Caki2 (cell line): ENCODE measurements around the gene CCDC186. TPM values are rescaled to one million over a fixed set of nuclear protein-coding genes. Genes with fewer than 3 reads are reported as not detected.
"Not testable (repeated sequence)": the region's sequence is repeated elsewhere in the genome, so short reads cannot be mapped to it uniquely, and the experiment has no call there.

Experiments used
- DNase-seq: peaks from one replicate; pipeline ENCODE4 v3.0.0-alpha.2; 2015; ENCODE audit warnings: low read depth
- in situ Hi-C: cut with HindIII; loops from 2 replicates; pipeline ENCODE4 v1.10.0; 2016; ENCODE audit warnings: low sequenced_read_pairs, low pct_unique_long_range_greater_than_20kb, mixed read lengths
- total RNA-seq: library from RNA; depleted of rRNA; stranded (reverse); fragments of >200 nt; shearing (Covaris generic); gene quantifications from 2 replicates; pipeline ENCODE4 v1.2.3, GENCODE V29; 2014; ENCODE audit warnings: low replicate concordance

The CCDC186 gene
- total RNA-seq, 1 experiment from 2014 or later, result 1.6 TPM

DNA sequence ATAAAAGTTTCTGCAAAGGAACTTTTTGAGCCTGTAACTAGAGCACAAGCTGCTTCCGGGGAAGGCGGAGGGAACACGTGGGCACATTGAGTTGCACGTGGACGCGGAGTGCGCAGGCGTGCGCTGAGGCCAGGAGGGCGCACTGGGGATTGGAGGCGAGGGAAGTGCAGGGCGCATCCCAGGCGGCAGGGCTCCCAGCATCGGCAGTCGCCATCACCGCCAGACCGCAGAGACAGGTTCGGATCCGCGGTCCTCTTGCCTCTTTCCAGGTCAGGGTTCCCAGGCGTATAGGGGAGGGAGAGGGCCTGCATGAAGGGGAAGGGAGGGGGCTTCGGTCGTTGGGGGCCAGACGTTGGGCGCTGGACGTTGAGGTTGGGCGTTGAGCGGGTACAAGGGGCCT is 5.1 kb upstream of the CCDC186 start, which contains the start of gene TDRD1:
Gene TDRD1 (plus strand): TSS at position 206 of the 400 bp plus-strand sequence. CDS start 8,479 bp downstream, outside the sequence.
- no peak for DNase-seq
- in situ Hi-C loops, result no loop called here

- in situ Hi-C loops, result no loop called here
- no peak for DNase-seq
Measured at GRCh38 chr10:114176511-114176910, 2.5 kb upstream of the CCDC186 start.

GRCh38 chr10:114175667-114176066 is 1.7 kb upstream of the CCDC186 start:
- in situ Hi-C loops, result no loop called here
- no peak for DNase-seq

- DNase-seq, result no peak
- in situ Hi-C loops, result no loop called here
Measured at GRCh38 chr10:114174695-114175188, 739 bp upstream of the CCDC186 start.

GRCh38 chr10:114173603-114173920 is 441 bp downstream of the CCDC186 start:
- in situ Hi-C loops, result no loop called here
- DNase-seq, result no peak

- peak; percentile 11 for DNase-seq
- in situ Hi-C loops, result no loop called here
Measured at GRCh38 chr10:114172776-114173602, 1.0 kb downstream of the CCDC186 start.

GRCh38 chr10:114172216-114172615 is 1.8 kb downstream of the CCDC186 start:
- in situ Hi-C loops, result no loop called here
- DNase-seq, result peak; percentile 21

GRCh38 chr10:114168450-114169009 is 5.5 kb downstream of the CCDC186 start:
- in situ Hi-C loops, result no loop called here
- peak; percentile 9 for DNase-seq

DNA sequence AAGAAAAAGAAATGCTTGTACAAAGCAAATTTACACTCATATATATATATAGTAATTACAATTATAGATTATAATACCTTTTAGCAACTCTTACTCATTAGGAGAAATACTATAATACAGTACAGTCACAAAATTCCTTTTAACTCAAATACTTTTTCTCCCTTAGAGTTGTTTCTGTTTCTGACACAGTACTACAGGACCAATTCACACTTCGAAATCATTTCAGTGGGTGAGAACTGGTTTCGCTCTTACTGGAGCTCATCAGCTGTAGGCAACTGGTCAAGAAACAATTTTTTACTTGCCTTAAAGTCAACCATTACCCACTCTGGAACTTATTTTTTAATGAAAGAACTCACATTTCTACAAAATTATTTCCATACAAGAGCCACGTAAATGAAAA is 6.0 kb downstream of the CCDC186 start:
- in situ Hi-C loops, result no loop called here

DNA sequence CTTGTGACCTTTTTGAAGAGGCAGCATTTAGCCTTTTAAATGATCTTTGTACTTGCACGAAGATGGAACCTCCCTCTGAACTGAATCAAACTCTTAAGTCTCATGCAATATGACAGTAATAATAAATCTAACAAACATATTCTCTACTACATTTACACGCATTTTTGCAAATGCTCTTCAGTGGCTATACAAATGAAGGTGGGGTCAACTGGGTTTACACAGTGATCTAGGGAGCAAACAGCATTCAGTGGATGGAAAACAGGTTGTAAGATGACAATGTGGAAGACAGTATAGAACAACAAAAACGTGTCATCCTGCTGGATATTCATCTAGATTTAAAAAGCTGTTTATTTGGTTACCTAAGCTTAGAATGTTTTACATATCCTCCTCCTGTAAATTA is 7.5 kb downstream of the CCDC186 start:
- in situ Hi-C loops, result no loop called here
- DNase-seq, result no peak

More for the DNA sequence above, 6.0 kb downstream of the CCDC186 start:
- no peak for DNase-seq

- DNase-seq, result no peak
- in situ Hi-C loops, result no loop called here
Measured at GRCh38 chr10:114166043-114166442, 8.0 kb downstream of the CCDC186 start.

- DNase-seq, result no peak
- in situ Hi-C loops, result no loop called here
Measured at GRCh38 chr10:114163062-114163461, 10.9 kb downstream of the CCDC186 start.

- DNase-seq, result no peak
- in situ Hi-C loops, result no loop called here
Measured at GRCh38 chr10:114157912-114158311, 16.1 kb downstream of the CCDC186 start.

GRCh38 chr10:114151892-114152291 is 22.1 kb downstream of the CCDC186 start:
- no peak for DNase-seq
- in situ Hi-C loops, result no loop called here

DNA sequence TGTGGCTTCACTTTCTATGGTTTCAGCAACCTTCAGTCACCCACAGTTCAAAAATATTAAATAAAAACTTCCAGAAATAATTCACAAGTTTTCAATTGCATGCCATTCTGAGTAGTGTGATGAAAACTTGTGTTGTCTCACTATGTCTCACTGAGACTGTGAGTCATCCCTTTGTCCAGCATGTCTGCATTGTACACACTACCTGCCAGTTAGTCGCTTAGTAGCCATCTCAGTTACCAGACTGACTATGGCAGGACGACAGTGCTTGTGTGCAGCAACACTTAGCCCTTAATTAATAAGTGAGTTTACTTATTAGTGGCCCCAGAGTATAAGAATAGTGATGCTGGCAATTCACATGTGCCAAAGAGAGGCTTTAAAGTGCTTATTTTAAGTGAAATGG is 22.5 kb downstream of the CCDC186 start:
- in situ Hi-C loops, result no loop called here
- peak; percentile 25 for DNase-seq

- in situ Hi-C loops, result not testable (repeated sequence)
Measured at GRCh38 chr10:114149476-114149875, 24.5 kb downstream of the CCDC186 start.

DNA sequence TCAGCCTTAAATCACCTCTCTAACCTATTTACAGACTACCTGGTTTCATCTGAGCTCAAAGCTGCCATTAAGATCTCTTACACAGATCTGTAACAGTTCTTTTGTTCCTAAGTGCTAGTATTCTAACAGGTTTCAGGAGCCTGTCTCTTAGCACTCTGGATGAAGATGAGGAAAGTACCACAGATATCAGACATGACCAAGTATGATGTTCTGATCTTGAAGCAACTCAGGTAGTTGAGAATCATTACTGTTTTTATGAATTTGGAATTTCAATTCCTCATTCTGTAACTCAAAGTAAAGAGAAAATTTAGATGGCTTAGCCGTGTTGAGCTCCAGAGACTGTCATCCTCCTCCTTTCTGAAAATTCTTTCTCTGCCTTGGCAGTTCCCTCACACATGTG is 30.8 kb downstream of the CCDC186 start:
- no peak for DNase-seq
- in situ Hi-C loops, result no loop called here

More at GRCh38 chr10:114149476-114149875, 24.5 kb downstream of the CCDC186 start:
- not testable (repeated sequence) for DNase-seq

DNA sequence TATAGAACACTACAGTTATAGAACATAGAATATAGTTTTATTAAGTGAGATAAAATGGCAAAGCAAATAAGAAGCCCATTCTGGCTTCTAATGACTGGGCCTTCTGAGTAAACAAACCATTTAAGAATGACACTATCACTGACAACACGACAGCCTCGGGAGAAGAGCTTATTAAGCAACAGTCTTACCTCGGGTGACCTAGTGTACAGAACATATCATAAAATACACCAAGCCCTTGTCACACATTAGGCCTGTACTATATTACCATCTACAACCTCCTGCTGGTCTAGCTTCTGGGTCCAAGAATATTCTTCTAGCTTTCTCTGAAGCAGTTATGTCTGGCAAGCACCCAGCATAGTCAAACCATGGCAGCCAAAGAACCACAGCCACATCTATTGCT is 32.0 kb downstream of the CCDC186 start:
- in situ Hi-C loops, result no loop called here
- no peak for DNase-seq

GRCh38 chr10:114140827-114141226 is 33.2 kb downstream of the CCDC186 start:
- in situ Hi-C loops, DNase-seq: not testable (repeated sequence)

DNA sequence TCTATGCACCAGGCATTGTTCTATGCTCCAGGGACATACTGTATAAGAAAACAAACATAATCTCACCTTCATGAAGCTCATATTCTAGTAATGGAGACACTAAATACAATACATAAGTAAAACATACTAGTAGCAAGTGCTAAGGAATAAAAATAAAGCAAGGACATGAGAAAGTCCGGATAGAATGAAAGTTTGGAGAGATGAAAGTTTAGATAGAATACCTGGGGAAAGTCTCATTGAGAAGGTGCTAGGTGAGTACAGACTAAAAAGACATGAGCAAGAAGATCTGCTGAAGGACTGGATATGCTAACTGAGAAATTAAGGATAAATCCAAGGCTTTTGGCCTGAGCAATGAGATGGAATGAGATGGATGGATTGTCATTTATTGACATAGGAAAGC is 34.0 kb downstream of the CCDC186 start:
- in situ Hi-C loops, result no loop called here

More for the DNA sequence above, 34.0 kb downstream of the CCDC186 start:
- DNase-seq, result no peak
